A549 (cell line): ENCODE results near the gene SLFN13. TPM values are rescaled to one million over a fixed set of nuclear protein-coding genes. Genes with fewer than 3 reads are reported as not detected.

Source experiments
- ATAC-seq, 2 experiments: fragments of 200-7000 bp in 1 of 2; fragments of >200 bp in 1 of 2; cut with Nextera tagmentation in 1 of 2; cut with Tn5 transposase in 1 of 2; 3 replicates each; pipeline versions ENCODE4 v1.8.0 to v1.9.1; 2018 to 2020; ENCODE audit warnings: mild to moderate bottlenecking in 1 of 2, moderate library complexity in 1 of 2
- CTCF ChIA-PET: fragments of 300-600 bp; sonication (Branson Sonifier 250); formaldehyde crosslinking; extraction: SDS; loops from one replicate; lab custom pipeline; 2021; ENCODE audit warnings: antibody characterized with exemption, inconsistent platforms; lab: Yijun Ruan, JAX
- POLR2A ChIA-PET: fragments of 350-600 bp; formaldehyde crosslinking; extraction: SDS; loops from one replicate; lab custom pipeline; 2021; ENCODE audit warnings: antibody characterized with exemption, inconsistent platforms; lab: Yijun Ruan, JAX
- DNase-seq, 2 experiments: peaks; one replicate each; pipeline versions ENCODE4 v3.0.0 to v3.0.0-alpha.2; 2011 to 2016; ENCODE audit warnings: low read depth in 1 of 2, low spot score in 1 of 2
- FAIRE-seq: peaks from 2 replicates; lab custom pipeline; 2011; peaks lifted over from hg19 to GRCh38; lab: Jason Lieb, UNC
- H3K27ac ChIP-seq, 2 experiments: fragments of >200 bp; sonication (Bioruptor Twin); formaldehyde crosslinking; 3 replicates each; pipeline ENCODE4 v1.5.1; 2016 to 2017
- H3K4me1 ChIP-seq: fragments of >200 bp; sonication (Bioruptor Twin); formaldehyde crosslinking; 3 replicates; pipeline ENCODE4 v1.6.1; 2016
- H3K4me2 ChIP-seq: fragments of >200 bp; sonication (Bioruptor Twin); formaldehyde crosslinking; 3 replicates; pipeline ENCODE4 v1.6.1; 2016
- H3K4me3 ChIP-seq: fragments of >200 bp; sonication (Bioruptor Twin); formaldehyde crosslinking; 3 replicates; pipeline ENCODE4 v1.5.1; 2016
- H3K9me3 ChIP-seq: fragments of >200 bp; sonication (Bioruptor Twin); formaldehyde crosslinking; 3 replicates; pipeline ENCODE4 v1.6.1; 2016
- CBX2 ChIP-seq: fragments of 200-600 bp; sonication (generic); IDR thresholded peaks from 2 replicates; pipeline ENCODE4 v1.6.1; 2016; ENCODE audit warnings: low read depth, mild to moderate bottlenecking, borderline replicate concordance
- CBX8 ChIP-seq: fragments of 200-600 bp; sonication (generic); IDR thresholded peaks from 2 replicates; pipeline ENCODE4 v1.6.1; 2016
- CHD2 ChIP-seq: fragments of 150-350 bp; IDR thresholded peaks from 2 replicates; pipeline ENCODE4 v1.6.1; 2014; ENCODE audit warnings: low read length; ENCODE audit not compliant: partially characterized antibody
- EHMT2 ChIP-seq: fragments of 200-600 bp; sonication (generic); IDR thresholded peaks from 2 replicates; pipeline ENCODE4 v1.6.1; 2016; ENCODE audit warnings: antibody characterized with exemption, low read depth, mild to moderate bottlenecking, moderate library complexity
- ESRRA ChIP-seq: fragments of 150-350 bp; IDR thresholded peaks from 2 replicates; pipeline ENCODE4 v1.6.1; 2014; ENCODE audit warnings: mild to moderate bottlenecking, low read length, borderline replicate concordance
- FOXS1 ChIP-seq: fragments of 250-450 bp; sonication (Bioruptor Pico); IDR thresholded peaks from 2 replicates; pipeline ENCODE4 v1.5.0; 2020; ENCODE audit warnings: mild to moderate bottlenecking, moderate library complexity
- HEYL ChIP-seq: fragments of 250-450 bp; sonication (Bioruptor Pico); IDR thresholded peaks from 2 replicates; pipeline ENCODE4 v1.8.0; 2021; ENCODE audit warnings: mild to moderate bottlenecking, moderate library complexity
- HOXA7 ChIP-seq: fragments of 250-450 bp; sonication (Bioruptor Pico); IDR thresholded peaks from 2 replicates; pipeline ENCODE4 v1.5.0; 2020; ENCODE audit warnings: mild to moderate bottlenecking, moderate library complexity
- HOXB13 ChIP-seq: fragments of 250-450 bp; sonication (Bioruptor Pico); IDR thresholded peaks from 2 replicates; pipeline ENCODE4 v1.5.0; 2020; ENCODE audit warnings: low read depth, mild to moderate bottlenecking, moderate library complexity
- JUN ChIP-seq, 2 experiments: fragments of >200 bp; sonication (Bioruptor Twin); formaldehyde crosslinking; IDR thresholded peaks; 2 replicates in 1 of 2; 3 replicates in 1 of 2; pipeline ENCODE4 v1.6.1; 2016 to 2017
- JUNB ChIP-seq: fragments of >200 bp; sonication (Bioruptor Twin); formaldehyde crosslinking; IDR thresholded peaks from 2 replicates; pipeline ENCODE4 v1.6.1; 2016
- KDM5A ChIP-seq: fragments of 200-600 bp; sonication (generic); IDR thresholded peaks from 2 replicates; pipeline ENCODE4 v1.6.1; 2016; ENCODE audit warnings: antibody characterized with exemption, mild to moderate bottlenecking
- MAFK ChIP-seq: fragments of 450-650 bp; IDR thresholded peaks from 2 replicates; pipeline ENCODE4 v1.6.1; 2014; ENCODE audit not compliant: partially characterized antibody
- MYC ChIP-seq: IDR thresholded peaks from 2 replicates; pipeline ENCODE4 v1.6.1; 2012; ENCODE audit warnings: mild to moderate bottlenecking, inconsistent platforms, low read length, improper control_type of control experiment, borderline replicate concordance
- NPAS2 ChIP-seq: fragments of 250-450 bp; sonication (Bioruptor Pico); IDR thresholded peaks from 2 replicates; pipeline ENCODE4 v1.8.0; 2022; ENCODE audit warnings: mild to moderate bottlenecking, moderate library complexity, borderline replicate concordance
- POLR2AphosphoS2 ChIP-seq: conservative IDR thresholded peaks from 2 replicates; pipeline ENCODE4 v1.6.1; 2012; ENCODE audit warnings: low read length, improper control_type of control experiment, inconsistent platforms
- ZC3H11A ChIP-seq: fragments of 450-650 bp; IDR thresholded peaks from 2 replicates; pipeline ENCODE4 v1.6.1; 2014; ENCODE audit warnings: antibody characterized with exemption, mild to moderate bottlenecking
- WGBS: methylation state at CpG from one replicate; pipeline ENCODE4 v1.1.6; 2017; ENCODE audit errors: missing lambda C conversion rate; 5-methylcytosine and 5-hydroxymethylcytosine counted together
- polyA plus RNA-seq, 4 experiments: library from polyadenylated mRNA; depleted of rRNA in 3 of 4; stranded (reverse); fragments of >200 nt; fragmentation: RNase III in 1 of 4; extraction: RNeasy Plus Mini Kit Qiagen cat#74134 plus additional on column Dnase treatment in 1 of 4; gene quantifications; 2 replicates in 3 of 4; 3 replicates in 1 of 4; pipeline ENCODE4 v1.2.3, GENCODE V29; 2011 to 2017
- TF ChIP-seq, protein P1 (sequence below): fragments of 150-350 bp; IDR thresholded peaks from 2 replicates; pipeline ENCODE4 v1.6.1; 2014; ENCODE audit warnings: low read depth, mild to moderate bottlenecking, low read length
- TF ChIP-seq, protein P2 (sequence below): fragments of >200 bp; sonication (Bioruptor Twin); formaldehyde crosslinking; IDR thresholded peaks from 3 replicates; pipeline ENCODE4 v1.5.1; 2016
- TF ChIP-seq, protein P3 (sequence below): fragments of 200-600 bp; sonication (generic); IDR thresholded peaks from 2 replicates; pipeline ENCODE4 v1.6.1; 2016; ENCODE audit warnings: antibody characterized with exemption, mild to moderate bottlenecking, moderate library complexity
- TF ChIP-seq, protein P4 (sequence below): IDR thresholded peaks from 2 replicates; pipeline ENCODE4 v1.6.1; 2012
- TF ChIP-seq, protein P5 (sequence below): fragments of 250-450 bp; sonication (Bioruptor Pico); IDR thresholded peaks from 2 replicates; pipeline ENCODE4 v1.5.0; 2021; ENCODE audit warnings: mild to moderate bottlenecking, moderate library complexity, borderline replicate concordance

Gene SLFN13
- polyA plus RNA-seq, 2 of the 4 experiments (the other 2 are of a cell fraction): 6.6 to 12.5 TPM

DNA sequence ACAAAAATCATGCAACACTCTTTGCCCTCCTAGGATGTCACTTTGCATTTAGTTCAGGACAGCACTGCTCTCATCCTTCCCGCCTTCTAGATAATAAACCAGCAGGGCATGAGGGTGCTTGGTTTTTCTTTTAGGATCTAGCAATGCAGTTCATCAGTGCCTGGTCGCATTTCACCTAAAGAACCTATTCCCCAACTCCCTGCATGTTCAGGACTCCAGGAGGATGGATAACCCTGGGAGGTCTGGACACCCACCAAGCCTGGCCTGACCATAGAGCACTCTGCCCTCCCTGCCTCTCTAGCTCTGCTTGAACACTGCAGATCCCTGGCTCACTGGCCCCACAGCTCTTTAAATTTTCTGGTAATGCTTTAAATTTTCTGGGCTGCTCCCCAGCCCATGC, 18.9 kb downstream of the SLFN13 start (continued):
- TF ChIP-seq HOXA7 (CRISPR knock-in tag) (no peak), FOXS1 (CRISPR knock-in tag) (no peak)

DNA sequence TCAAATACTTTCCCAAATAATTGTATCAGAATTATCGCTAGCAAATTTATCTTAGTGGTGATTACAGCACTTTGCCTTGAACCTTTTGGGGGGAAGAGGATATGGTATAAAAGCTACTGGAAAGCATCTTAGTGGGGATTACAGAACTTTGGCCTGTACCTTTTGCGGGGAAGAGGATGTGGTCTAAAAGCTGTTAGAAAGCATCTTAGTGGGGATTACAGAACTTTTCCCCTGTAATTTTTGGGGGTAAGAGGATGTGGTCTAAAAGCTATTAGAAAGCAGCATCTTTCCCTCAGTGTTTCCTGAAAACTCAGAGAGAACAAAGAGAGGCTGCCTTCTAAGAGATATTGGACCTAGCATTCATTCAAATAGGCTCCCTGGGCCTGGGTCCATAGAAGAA, 20.3 kb downstream of the SLFN13 start:
- WGBS: 86% methylated on average over 2 of the region's 2 CpGs
- peaks cover 4% of the 10 kb centered on the region for H3K4me1 ChIP-seq

More for the DNA sequence above, 20.3 kb downstream of the SLFN13 start:
- Histone ChIP-seq H3K4me3 (no peak overlapping the region), H3K9me3 (no peaks in the 10 kb centered on the region), H3K27ac (no peak overlapping the region), H3K4me2 (no peak overlapping the region)
- FAIRE-seq (no peak), ATAC-seq (no peak), DNase-seq (no peak)
- POLR2A ChIA-PET: no interaction called here
- TF ChIP-seq, protein P1, sequence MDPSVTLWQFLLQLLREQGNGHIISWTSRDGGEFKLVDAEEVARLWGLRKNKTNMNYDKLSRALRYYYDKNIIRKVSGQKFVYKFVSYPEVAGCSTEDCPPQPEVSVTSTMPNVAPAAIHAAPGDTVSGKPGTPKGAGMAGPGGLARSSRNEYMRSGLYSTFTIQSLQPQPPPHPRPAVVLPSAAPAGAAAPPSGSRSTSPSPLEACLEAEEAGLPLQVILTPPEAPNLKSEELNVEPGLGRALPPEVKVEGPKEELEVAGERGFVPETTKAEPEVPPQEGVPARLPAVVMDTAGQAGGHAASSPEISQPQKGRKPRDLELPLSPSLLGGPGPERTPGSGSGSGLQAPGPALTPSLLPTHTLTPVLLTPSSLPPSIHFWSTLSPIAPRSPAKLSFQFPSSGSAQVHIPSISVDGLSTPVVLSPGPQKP: no peak
- no peak for TF ChIP-seq EHMT2
- no peak for TF ChIP-seq MYC
- no peak for TF ChIP-seq JUN (IDR thresholded peaks at IDR 0.05)
- TF ChIP-seq HEYL (CRISPR knock-in tag): no peak
- TF ChIP-seq, protein P2, sequence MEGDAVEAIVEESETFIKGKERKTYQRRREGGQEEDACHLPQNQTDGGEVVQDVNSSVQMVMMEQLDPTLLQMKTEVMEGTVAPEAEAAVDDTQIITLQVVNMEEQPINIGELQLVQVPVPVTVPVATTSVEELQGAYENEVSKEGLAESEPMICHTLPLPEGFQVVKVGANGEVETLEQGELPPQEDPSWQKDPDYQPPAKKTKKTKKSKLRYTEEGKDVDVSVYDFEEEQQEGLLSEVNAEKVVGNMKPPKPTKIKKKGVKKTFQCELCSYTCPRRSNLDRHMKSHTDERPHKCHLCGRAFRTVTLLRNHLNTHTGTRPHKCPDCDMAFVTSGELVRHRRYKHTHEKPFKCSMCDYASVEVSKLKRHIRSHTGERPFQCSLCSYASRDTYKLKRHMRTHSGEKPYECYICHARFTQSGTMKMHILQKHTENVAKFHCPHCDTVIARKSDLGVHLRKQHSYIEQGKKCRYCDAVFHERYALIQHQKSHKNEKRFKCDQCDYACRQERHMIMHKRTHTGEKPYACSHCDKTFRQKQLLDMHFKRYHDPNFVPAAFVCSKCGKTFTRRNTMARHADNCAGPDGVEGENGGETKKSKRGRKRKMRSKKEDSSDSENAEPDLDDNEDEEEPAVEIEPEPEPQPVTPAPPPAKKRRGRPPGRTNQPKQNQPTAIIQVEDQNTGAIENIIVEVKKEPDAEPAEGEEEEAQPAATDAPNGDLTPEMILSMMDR: no peak
- TF ChIP-seq ZC3H11A: no peak
- no peak for TF ChIP-seq MAFK
- TF ChIP-seq, protein P3, sequence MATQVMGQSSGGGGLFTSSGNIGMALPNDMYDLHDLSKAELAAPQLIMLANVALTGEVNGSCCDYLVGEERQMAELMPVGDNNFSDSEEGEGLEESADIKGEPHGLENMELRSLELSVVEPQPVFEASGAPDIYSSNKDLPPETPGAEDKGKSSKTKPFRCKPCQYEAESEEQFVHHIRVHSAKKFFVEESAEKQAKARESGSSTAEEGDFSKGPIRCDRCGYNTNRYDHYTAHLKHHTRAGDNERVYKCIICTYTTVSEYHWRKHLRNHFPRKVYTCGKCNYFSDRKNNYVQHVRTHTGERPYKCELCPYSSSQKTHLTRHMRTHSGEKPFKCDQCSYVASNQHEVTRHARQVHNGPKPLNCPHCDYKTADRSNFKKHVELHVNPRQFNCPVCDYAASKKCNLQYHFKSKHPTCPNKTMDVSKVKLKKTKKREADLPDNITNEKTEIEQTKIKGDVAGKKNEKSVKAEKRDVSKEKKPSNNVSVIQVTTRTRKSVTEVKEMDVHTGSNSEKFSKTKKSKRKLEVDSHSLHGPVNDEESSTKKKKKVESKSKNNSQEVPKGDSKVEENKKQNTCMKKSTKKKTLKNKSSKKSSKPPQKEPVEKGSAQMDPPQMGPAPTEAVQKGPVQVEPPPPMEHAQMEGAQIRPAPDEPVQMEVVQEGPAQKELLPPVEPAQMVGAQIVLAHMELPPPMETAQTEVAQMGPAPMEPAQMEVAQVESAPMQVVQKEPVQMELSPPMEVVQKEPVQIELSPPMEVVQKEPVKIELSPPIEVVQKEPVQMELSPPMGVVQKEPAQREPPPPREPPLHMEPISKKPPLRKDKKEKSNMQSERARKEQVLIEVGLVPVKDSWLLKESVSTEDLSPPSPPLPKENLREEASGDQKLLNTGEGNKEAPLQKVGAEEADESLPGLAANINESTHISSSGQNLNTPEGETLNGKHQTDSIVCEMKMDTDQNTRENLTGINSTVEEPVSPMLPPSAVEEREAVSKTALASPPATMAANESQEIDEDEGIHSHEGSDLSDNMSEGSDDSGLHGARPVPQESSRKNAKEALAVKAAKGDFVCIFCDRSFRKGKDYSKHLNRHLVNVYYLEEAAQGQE: no peak
- no peak for TF ChIP-seq KDM5A
- TF ChIP-seq CBX8: no peak
- TF ChIP-seq JUNB: no peak
- TF ChIP-seq, protein P4, sequence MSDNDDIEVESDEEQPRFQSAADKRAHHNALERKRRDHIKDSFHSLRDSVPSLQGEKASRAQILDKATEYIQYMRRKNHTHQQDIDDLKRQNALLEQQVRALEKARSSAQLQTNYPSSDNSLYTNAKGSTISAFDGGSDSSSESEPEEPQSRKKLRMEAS: no peak
- no peak for TF ChIP-seq CHD2
- TF ChIP-seq CBX2: no peak
- TF ChIP-seq NPAS2: no peak
- TF ChIP-seq ESRRA: no peak
- TF ChIP-seq HOXB13 (CRISPR knock-in tag): no peak
- no peak for TF ChIP-seq POLR2AphosphoS2
- TF ChIP-seq, protein P5, sequence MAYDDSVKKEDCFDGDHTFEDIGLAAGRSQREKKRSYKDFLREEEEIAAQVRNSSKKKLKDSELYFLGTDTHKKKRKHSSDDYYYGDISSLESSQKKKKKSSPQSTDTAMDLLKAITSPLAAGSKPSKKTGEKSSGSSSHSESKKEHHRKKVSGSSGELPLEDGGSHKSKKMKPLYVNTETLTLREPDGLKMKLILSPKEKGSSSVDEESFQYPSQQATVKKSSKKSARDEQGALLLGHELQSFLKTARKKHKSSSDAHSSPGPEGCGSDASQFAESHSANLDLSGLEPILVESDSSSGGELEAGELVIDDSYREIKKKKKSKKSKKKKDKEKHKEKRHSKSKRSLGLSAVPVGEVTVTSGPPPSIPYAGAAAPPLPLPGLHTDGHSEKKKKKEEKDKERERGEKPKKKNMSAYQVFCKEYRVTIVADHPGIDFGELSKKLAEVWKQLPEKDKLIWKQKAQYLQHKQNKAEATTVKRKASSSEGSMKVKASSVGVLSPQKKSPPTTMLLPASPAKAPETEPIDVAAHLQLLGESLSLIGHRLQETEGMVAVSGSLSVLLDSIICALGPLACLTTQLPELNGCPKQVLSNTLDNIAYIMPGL: no peak
- CTCF ChIA-PET: interaction anchor here (0.9 to 1.6 kb wide), 3 partner anchors 111 to 335 kb away, joined by 4 to 5 read pairs (median 4); no protein-coding TSS in a partner anchor
